Stimulated activated CD4-positive, alpha-beta T cell treated with anti-CD3 and anti-CD28 coated beads, Interleukin-1b, Interleukin-23, amount 100 ng/mL, for 1 hour (primary cell): Measurements from ENCODE around the gene CWC22.
"Not testable (repeated sequence)": the region's sequence is repeated elsewhere in the genome, so short reads cannot be mapped to it uniquely, and the experiment has no call there.

Source experiments
- DNase-seq, 2 donors: peaks; one replicate each; pipeline ENCODE4 v3.0.0-alpha.2; 2020; ENCODE audit warnings: low read depth in 2 of 2

The CWC22 gene

DNA sequence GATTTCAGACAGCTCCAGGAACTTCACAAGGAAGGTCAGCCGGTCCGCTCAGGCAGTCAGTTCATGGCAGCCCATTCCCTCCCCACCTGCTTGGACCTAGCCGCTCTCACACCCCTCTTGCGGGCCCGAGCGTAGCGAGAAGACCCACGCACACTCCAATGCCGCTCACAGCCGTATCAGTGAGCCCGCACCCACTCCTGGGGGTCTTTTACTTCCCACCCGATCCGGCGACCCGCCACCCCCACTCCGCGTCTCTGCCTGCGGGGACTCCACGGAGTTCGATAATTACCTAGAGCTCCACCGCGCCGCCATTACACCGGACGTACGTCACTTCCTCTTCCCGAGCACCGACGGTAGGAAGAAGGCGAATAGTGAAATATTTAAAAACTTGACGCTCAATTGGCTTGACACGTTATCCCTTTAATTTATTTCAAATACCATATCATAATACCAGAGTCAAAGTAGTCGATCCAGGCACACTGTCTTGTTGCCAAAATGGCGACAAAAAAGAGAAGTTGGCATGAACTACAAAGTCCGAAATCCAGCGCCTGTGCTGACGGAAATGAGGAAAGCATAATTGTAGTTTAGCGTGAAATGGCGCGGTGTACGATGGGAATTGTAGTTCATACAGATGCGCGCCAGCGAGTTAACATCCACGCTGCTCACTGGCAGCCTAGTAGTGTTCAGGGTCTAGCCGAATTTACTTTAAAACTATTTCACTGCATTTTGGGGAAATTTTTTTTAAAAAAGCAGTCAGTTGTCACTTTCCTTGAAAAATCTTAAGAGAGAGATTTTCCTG, at the start of gene CWC22:
Gene CWC22, minus strand, starts transcription at position 517 of the 799 bp plus-strand sequence. CDS start 13,956 bp downstream, outside the sequence.
- peak; percentile 44 to 58 for DNase-seq

DNA sequence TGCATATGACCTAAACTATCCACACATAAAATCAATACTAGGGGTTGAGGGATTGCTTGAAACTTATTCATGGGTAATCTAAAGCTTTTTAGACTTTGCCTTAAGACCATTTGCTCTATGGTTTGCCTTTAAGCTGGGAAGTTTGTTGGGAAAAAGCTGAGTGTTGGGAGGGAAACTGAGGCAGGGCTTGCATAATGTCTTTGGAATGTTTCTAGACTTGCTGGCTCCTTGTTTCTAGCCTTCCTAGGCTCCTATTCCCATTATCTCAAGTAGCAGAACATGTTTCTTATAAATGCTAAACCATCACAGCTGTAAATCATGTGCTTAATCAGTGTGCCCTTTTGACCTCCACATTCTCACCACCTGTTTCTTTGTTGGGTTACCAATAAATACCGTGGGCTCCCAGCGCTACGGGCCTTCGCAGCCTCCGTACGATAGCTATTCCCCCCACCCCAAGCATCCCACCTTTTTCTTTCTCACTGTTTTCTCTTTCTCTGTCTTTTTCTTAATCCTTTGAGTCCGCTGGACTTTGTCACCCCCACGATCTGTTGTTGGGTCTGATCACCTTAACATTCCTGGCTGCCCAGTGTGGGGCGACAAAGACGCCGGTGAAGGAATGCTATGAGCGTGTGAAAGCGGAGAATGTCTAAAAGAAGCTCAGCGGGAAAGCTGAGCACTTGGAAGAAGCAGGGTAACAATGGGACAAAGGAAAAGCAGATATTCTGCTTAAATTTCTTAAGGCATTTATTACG, 49.4 kb upstream of the CWC22 start:
- DNase-seq, result no peak

DNA sequence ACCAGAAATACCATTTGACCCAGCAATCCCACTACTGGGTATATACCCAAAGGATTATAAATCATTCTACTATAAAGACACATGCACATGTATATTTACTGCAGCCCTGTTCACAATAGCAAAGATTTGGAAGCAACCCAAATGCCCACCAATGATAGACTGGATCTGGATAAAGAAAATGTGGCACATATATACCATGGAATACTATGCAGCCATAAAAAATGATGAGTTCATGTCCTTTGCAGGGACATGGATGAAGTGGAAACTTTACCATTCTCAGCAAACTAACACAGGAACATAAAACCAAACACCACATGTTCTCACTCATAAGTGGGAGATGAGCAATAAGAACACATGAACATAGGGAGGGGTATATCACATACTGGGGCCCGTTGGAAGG, 47.5 kb upstream of the CWC22 start:
- not testable (repeated sequence) for DNase-seq

DNA sequence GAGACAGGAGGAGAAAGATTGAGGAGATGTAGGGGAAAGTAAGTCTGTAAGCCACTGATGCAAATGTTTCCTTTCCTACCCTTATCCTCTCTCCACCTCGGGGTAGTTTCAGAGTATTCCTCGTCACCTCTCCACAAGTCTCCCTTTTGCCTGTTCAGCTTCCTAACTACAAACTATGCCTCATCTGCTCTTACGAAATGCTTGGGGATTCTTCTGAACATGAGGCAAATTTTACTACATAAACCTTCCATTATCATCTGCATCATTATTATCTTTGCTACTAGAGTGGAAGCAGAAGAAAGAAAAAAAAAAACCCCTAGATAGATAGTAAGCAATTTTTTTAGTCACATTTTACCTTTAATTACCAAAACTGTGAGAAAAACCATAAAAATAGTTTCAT, 43.1 kb upstream of the CWC22 start:
- no peak for DNase-seq

DNA sequence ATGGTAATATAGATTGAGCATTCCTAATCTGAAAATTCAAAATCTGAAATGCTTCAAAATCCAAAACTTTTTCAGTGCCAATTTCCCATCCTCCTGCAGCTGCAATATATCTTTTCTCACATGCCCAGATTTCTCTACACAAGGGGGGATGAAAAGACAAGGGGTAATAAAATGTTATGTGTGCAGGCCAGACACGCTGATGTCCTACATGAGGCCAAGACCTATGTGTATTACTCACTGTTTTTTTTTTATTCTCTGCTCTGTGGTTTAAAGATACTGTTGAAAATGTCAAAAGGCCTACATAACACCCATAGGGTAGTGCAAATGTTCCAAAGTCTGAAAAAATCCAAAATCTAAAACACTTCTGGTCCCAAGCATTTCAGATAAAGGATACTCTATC, 41.2 kb upstream of the CWC22 start:
- DNase-seq, result no peak

DNA sequence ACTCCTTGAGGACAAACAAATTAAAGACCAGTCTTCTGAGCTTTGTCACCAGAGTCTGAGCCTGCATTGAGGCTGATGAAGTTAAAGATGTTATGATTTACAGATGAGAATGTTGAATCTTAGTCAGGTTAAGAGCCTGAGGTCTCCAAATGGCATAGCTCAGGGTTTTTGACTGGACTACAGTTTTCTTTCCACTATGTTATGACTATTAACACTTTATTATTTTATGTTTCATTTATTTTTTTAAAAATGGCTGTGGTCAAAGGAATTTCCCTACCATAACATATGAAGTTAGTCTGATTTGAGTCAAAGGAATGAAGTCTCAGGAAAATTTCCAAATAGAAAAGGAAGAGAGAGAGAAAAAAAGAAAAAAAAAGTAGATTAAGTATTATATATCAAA, 39.7 kb upstream of the CWC22 start:
- DNase-seq, result no peak

DNA sequence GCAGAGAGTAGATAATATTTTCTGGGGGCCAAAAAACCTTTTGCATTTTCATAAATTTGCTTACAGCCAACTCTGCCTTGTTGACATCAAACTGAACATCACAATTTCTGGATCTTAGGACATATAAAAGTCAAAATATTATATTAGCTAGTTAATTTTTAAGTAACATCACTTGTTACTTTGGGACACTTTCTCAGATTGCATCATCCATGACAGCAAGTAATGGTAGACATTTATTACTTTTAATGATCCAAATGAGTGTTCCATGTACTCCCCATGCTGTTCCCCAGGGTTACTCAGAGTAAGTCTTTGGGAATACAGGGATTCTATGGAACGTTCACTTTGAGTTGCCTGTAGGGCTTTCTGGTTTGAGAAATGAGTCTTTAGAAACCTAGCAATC, 39.1 kb upstream of the CWC22 start:
- DNase-seq, result no peak

DNA sequence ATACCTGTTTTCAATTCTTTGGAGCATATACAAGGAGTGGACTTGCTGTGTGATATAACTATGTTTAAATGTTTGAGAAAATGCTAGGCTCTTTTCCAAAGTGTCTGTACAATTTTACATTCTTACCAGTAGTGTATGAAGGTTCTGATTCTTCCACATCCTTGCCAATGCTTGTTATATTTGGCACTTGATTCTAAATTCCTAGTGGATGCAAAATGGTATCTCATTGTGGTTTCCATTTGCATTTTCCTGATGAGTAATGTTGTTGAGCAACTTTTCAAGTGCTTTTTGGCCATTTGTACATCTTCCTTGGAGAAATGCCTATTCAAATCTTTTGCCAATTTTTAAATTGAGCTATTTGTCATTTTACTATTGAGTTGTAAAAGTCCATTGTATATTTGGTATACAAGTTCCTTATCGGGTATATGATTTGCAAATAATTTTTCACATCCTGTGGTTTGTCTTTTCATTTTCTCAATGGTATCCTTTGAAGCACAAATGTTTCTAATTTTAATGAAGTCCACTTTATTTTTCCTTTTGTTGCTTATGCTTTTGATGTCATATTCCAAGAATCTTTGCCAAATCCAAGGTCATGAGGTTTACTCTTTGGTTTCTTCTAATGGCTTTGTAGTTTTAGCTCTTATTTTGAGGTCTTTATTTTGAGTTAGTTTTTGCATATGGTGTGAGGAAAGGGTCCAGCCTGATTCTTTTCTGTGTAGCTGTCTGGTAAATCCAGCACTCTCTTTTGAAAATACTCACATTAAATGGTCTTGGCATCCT, 33.2 kb upstream of the CWC22 start:
- DNase-seq, result no peak

DNA sequence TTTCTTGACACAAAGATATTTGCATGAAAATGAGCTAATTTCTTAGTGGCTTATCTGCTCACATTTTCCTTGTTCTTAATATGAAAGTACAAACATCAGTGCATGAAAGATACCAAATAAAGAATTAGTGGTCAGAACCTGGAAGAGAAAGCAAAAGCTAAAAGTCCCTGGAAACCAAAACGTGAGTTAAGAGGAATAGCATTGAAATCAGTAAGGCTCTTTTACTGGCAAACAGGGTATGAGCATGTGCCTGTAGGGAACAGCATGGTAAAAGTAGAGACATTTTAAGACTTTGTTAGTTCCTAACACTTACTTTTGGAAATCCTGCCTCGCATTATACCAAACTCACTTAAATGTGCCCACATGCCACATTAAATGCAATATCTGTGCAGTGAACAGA, 31.9 kb upstream of the CWC22 start:
- DNase-seq, result no peak

DNA sequence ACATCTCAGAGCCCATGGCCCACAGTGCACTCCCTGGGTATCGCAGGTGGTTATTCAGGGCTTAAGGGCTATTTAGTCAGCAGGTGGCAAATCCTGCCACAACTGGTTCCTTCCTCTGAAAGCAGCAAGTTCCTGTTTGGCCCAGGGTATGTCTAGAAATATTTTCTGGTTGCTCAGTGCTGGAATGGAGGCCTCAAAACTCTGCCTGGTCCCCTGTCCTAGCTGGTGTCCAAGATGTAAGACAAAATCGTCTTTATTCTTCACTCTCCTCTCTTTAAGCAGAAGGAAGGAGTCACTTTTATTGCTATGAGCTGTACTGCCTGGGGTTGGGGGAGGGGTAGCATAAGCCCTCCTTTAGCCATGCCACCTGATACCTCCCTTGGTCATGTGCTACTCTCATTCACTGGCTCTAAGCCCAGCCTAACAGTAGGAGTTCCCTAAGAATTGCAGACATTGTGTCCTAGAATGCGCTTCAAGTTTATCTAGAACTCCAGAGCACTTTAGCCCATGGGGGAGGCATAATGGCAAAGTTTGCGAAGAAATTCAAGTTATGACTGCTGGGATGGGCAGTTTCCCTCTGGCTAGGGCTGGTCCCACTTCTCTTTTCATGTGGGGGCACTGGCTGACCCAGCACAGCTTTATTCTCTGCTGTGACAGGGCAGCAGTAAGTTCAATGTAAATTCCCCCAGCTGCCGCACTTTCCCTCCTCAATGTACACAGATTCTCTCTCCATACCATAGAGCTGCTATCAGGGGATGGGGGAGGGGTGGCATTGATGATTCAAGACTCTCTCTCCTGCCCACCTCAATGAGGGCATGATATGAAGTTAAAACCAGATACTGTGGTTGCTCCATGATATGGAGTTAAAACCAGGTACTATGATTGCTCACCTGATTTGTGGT, 27.1 kb upstream of the CWC22 start:
- no peak for DNase-seq

DNA sequence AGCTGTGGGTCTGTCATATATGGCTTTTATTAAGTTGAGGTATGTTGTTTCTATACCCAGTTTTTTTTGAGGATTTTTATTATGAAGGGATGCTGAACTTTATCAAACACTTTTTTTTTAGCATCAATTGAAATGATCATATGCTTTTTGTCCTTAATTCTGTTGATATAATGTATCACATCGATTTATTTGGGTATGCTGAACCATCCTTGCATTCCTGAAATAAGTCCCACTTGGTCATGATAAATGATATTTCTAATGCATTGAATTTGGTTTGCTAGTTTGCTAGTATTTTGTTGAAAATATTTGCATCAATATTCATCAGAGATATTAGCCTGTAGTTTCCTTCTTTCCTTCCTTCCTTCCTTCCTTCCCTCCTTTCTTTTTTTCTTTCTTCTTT, 22.5 kb upstream of the CWC22 start:
- DNase-seq, result no peak

DNA sequence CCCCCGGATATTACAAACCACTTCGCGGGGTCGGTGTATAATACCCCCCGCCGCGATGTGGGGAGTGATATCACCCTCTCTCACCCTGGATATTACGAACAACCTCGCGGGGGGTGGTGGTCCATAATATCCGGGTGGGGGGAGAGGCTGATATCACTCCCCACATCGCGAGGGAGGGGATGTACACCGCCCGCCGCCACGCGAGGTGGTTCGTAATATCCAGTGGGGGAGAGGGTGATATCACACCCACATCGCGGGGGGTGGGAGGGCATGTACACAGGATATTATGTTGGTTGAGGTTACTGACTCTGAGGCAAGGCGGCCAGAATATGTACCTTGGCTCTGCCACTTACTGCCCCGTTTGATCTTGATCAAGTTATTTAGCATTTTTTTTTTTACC, 14.8 kb upstream of the CWC22 start:
- no peak for DNase-seq

DNA sequence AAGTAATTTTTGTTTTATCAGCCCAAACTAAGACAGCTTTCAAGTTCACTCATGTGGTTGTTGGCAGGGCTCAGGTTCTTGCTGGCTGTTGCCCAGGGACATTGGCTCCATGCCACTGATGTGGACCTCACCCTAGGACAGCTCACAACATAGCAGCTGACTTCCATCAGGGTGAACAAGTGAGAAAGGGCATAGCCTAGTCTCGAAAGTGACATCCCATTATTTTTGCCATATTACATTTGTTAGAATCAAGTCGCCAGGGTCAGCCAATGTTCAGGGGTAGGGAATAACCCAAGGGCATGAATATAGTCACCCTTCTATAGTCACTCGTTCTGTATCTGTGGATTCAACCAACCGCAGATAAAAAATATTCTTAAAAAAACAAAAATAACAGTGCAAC, 10.7 kb upstream of the CWC22 start:
- DNase-seq, result no peak

DNA sequence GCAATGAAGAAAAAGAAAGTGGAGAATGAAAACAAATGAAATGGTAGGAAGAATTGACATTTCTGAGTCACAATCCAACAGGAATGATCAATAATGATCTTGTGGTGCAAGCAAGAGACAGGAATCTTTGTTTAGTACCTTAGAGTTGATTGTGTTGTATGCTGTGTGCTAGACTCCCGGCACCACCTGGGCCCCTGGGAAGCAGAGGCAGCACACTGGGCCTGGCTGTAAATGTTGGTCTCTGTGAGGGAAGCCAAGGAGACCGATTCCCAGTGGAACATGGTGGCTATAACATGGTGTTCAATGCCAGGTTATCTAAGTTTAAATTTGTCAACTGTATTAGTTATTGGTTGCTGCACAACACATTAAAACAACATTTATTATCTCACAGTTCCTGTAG, 9.8 kb upstream of the CWC22 start:
- DNase-seq, result no peak

DNA sequence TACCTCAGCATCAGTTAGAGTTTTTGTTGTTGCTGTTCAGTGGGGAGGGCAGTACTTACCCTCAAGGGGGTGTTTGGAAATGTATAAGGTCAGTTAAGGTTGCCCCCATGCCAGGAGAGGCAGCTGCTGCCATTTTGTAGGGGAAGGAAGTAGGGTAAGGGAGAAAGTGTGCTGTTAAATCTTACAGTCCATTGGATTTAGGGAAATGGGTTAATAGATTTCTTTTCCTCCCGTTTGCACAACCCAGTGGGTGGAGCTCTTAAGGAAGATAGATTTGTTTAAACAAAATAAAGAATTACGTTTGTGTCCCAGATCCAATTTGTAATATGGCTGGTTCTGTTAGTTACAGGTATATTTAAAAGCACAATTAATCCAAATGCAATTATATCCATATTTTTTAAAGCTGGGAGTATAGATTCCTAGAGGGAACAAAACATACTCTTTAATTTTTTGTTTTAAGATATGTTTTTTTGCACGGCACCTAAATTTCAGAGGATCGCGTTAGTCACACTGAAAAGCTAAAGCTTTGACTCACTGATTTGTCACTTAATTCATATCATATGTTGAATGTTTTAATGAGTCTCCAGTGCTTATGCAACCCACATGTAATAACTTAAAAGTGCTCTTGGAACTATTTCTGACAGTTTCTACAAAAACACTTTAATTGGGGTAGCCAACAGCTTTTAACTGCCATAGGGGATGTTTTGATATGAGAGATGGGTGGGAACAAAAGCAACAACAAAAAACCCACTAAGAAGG, 9.0 kb upstream of the CWC22 start:
- no peak for DNase-seq

DNA sequence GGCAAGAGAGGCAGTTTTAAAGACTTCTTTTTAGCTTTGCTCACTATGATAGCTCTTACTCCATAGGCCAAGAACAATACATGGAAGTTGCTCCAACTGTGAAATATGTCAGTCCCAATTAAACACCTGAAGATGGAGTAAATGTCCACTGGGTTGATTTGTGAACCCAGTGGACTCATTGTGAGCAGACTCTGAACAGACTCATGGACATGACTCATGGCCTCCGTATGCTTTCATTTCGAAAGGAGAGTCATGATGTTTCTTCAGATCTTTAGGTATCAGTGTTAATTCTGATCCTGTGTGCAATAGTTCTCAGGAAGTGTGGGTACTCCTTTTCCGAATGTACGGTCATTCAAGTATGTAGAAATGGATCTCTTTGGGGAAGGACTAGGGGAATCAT, 5.4 kb upstream of the CWC22 start:
- no peak for DNase-seq

DNA sequence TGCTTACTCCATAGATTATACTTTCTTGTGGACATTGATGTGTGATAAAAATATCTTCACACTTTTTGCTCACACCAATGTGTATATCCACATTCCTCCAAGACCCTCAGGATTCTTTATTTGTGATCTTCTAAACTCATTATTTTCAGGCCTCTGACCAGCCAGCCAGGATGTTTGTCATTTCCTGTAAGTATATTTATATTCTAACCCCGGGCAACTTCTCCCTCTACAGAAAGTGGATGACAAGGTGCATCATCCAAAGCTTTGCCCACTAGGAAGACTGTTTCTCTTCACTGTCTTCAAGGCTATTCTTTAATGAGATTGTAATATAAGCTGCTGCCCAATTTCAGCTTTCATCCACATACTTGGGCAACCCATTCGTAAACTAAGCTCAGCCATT, 3.6 kb upstream of the CWC22 start:
- DNase-seq, result no peak

DNA sequence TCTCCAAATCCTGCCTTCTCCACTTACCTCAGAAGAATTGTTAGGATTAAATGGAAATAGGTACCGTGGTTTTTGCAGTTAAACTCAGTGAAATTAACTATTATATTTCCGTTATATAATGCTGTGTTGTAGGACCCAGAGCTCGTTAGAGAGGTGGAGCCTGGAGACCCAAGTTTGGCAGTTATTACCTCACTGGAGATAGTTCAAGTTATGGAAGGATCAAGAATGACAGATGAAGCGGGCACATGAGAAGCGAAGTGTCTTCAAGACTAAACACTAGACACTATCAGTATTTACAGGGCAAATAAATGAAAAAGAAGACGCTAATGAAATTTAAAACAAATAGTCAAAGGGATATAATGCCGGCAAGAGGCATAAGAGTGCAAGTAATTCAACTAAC, 866 bp downstream of the CWC22 start:
- DNase-seq, result no peak

DNA sequence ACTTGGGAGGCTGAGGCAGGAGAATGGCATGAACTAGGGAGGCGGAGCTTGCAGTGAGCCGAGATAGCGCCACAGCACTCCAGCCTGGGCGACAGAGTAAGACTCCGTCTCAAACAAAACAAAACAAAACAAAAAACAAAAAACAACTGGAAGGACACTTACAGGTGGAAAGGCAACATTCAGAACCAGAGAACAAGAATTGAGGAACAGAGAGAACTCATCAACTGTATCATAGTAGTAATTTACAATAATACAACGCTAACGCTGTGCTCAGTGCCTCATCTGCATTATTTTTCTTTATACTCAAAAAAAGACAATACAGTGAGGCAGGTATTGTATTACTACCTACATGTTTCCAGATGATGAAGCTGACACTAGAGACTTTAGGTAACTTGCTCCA, 1.6 kb downstream of the CWC22 start:
- not testable (repeated sequence) for DNase-seq

DNA sequence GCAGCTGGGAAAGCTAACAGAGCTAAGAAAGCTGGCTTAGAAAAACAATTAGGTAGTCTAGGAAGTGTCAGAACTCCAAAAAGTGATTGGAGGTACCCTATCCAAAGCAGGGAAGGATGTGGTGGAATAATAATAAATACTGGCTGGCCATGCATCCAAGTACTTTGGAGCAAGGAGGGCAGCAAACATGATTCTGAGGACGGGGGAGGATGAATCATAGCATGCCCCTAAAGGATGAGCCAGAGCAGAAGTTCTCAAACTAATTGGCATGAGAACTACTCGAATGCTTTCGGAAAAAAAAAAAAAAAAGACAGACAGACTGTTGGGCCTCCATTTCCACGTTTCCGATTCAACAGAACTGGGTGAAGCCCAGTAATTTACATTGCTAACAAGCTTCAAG, 2.4 kb downstream of the CWC22 start:
- DNase-seq, result no peak

DNA sequence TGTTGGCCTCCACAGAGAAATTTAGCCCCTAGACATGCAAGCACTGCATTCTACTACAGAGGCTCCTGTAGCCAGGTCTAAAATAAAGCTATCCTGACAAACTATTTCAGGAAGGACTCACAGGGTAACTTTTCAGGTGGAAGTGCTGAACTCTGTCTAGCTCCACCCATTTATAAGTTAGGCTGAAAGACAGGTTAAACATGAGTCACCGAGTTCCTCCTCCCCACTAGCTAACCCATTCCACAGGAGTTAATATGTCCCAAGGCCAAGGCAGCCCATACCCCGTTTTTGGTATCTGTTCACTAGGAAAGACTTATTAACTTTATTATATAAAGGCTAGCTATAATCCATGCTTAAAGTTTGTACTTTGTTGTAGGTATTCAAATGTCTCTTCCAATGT, 3.5 kb downstream of the CWC22 start:
- DNase-seq, result no peak
